ES-I3 (cell line): ENCODE data around the gene F2R.

Experiments used
- H3K36me3 ChIP-seq: 2 replicates; pipeline ENCODE4 v1.6.1; 2013; ENCODE audit warnings: mild to moderate bottlenecking, low read length, control low read depth, moderate library complexity; ENCODE audit not compliant: insufficient read depth
- H3K4me1 ChIP-seq: 2 replicates; pipeline ENCODE4 v1.6.1; 2013; ENCODE audit warnings: mild to moderate bottlenecking, control low read depth, low read length; ENCODE audit not compliant: insufficient read depth
- H3K9ac ChIP-seq: 2 replicates; pipeline ENCODE4 v1.6.1; 2013; ENCODE audit warnings: low read depth, mild to moderate bottlenecking, low read length, moderate library complexity
- H3K9me3 ChIP-seq: 2 replicates; pipeline ENCODE4 v1.6.1; 2013; ENCODE audit warnings: mild to moderate bottlenecking, low read length, moderate library complexity; ENCODE audit not compliant: control insufficient read depth, insufficient read depth

The F2R gene

GRCh38 chr5:76696251-76696650, 19.7 kb upstream of the F2R start:
- no peak overlapping the region for H3K9ac ChIP-seq
- no peaks in the 10 kb centered on the region for H3K9me3 ChIP-seq
- no peaks in the 10 kb centered on the region for H3K4me1 ChIP-seq
- H3K36me3 ChIP-seq = no peaks in the 10 kb centered on the region

GRCh38 chr5:76697670-76698069, 18.3 kb upstream of the F2R start:
- no peak overlapping the region for H3K9ac ChIP-seq
- no peaks in the 10 kb centered on the region for H3K36me3 ChIP-seq
- H3K9me3 ChIP-seq = no peaks in the 10 kb centered on the region
- H3K4me1 ChIP-seq = no peaks in the 10 kb centered on the region

- H3K9ac ChIP-seq = no peak overlapping the region
- H3K9me3 ChIP-seq = no peaks in the 10 kb centered on the region
- H3K4me1 ChIP-seq = no peaks in the 10 kb centered on the region
- H3K36me3 ChIP-seq = no peaks in the 10 kb centered on the region
Observed at GRCh38 chr5:76700571-76700970, 15.4 kb upstream of the F2R start.

- H3K4me1 ChIP-seq = no peaks in the 10 kb centered on the region
- no peaks in the 10 kb centered on the region for H3K9me3 ChIP-seq
- H3K36me3 ChIP-seq = no peaks in the 10 kb centered on the region
- no peak overlapping the region for H3K9ac ChIP-seq
Observed at GRCh38 chr5:76701298-76701697, 14.6 kb upstream of the F2R start.

GRCh38 chr5:76703707-76704106, 12.2 kb upstream of the F2R start:
- 0 out of 2 replicates have a peak, but pooled peaks cover 3% of the 10 kb centered on the region for H3K4me1 ChIP-seq
- H3K9ac ChIP-seq = no peak overlapping the region
- H3K36me3 ChIP-seq = no peaks in the 10 kb centered on the region; the same call in 1 of the 2 replicates
- no peaks in the 10 kb centered on the region for H3K9me3 ChIP-seq

- 0 out of 2 replicates have a peak, but pooled peaks cover 3% of the 10 kb centered on the region for H3K4me1 ChIP-seq
- H3K9me3 ChIP-seq = no peaks in the 10 kb centered on the region
- H3K9ac ChIP-seq = no peak overlapping the region
- H3K36me3 ChIP-seq = no peaks in the 10 kb centered on the region; the same call in 1 of the 2 replicates
Observed at GRCh38 chr5:76704131-76704663, 11.7 kb upstream of the F2R start.

- H3K36me3 ChIP-seq = no peaks in the 10 kb centered on the region; the same call in 1 of the 2 replicates
- 0 out of 2 replicates have a peak, but pooled peaks cover 3% of the 10 kb centered on the region for H3K4me1 ChIP-seq
- H3K9ac ChIP-seq = no peak overlapping the region
- no peaks in the 10 kb centered on the region for H3K9me3 ChIP-seq
Observed at GRCh38 chr5:76705574-76705973, 10.4 kb upstream of the F2R start.

GRCh38 chr5:76709762-76710161, 6.2 kb upstream of the F2R start:
- H3K9me3 ChIP-seq = no peaks in the 10 kb centered on the region
- no peaks in the 10 kb centered on the region; the same call in 1 of the 2 replicates for H3K36me3 ChIP-seq
- 0 out of 2 replicates have a peak, but pooled peaks cover 3% of the 10 kb centered on the region for H3K4me1 ChIP-seq
- H3K9ac ChIP-seq = no peak overlapping the region

GRCh38 chr5:76710991-76711390, 4.9 kb upstream of the F2R start:
- no peaks in the 10 kb centered on the region; the same call in 1 of the 2 replicates for H3K36me3 ChIP-seq
- H3K9ac ChIP-seq = no peak overlapping the region
- H3K4me1 ChIP-seq = 0 out of 2 replicates have a peak, but pooled peaks cover 3% of the 10 kb centered on the region
- H3K9me3 ChIP-seq = no peaks in the 10 kb centered on the region

GRCh38 chr5:76714751-76715485, 1.0 kb upstream of the F2R start:
- Histone ChIP-seq H3K9me3 (no peaks in the 10 kb centered on the region), H3K36me3 (no peaks in the 10 kb centered on the region), H3K9ac (peak overlapping the region; percentile 85; the same call in 1 of the 2 replicates), H3K4me1 (peaks cover 7% of the 10 kb centered on the region; the same call in 1 of the 2 replicates)

GRCh38 chr5:76715486-76715735, 515 bp upstream of the F2R start:
- Histone ChIP-seq H3K4me1 (peaks cover 7% of the 10 kb centered on the region; the same call in 1 of the 2 replicates), H3K9ac (peak overlapping the region; percentile 85; the same call in 1 of the 2 replicates), H3K36me3 (no peaks in the 10 kb centered on the region), H3K9me3 (no peaks in the 10 kb centered on the region)

GRCh38 chr5:76716456-76717157, 681 bp downstream of the F2R start:
- Histone ChIP-seq H3K9ac (peak overlapping the region; percentile 85), H3K36me3 (no peaks in the 10 kb centered on the region), H3K4me1 (peaks cover 7% of the 10 kb centered on the region; the same call in 1 of the 2 replicates), H3K9me3 (no peaks in the 10 kb centered on the region)

GRCh38 chr5:76717222-76718083, 1.5 kb downstream of the F2R start:
- H3K9ac ChIP-seq = peak overlapping the region; percentile 85; the same call in 1 of the 2 replicates
- peaks cover 7% of the 10 kb centered on the region; the same call in 1 of the 2 replicates for H3K4me1 ChIP-seq
- H3K9me3 ChIP-seq = no peaks in the 10 kb centered on the region
- H3K36me3 ChIP-seq = no peaks in the 10 kb centered on the region

- H3K36me3 ChIP-seq = no peaks in the 10 kb centered on the region
- no peaks in the 10 kb centered on the region for H3K9me3 ChIP-seq
- H3K4me1 ChIP-seq = peaks cover 7% of the 10 kb centered on the region; the same call in 1 of the 2 replicates
- H3K9ac ChIP-seq = no peak overlapping the region
Observed at GRCh38 chr5:76718381-76718832, 2.5 kb downstream of the F2R start.
